Liver (tissue), 3 donors: ENCODE results near the gene RSL1D1.

Experiments
- JUND ChIP-seq, 2 donors: IDR thresholded peaks; 2 replicates each; pipeline ENCODE4 v1.6.1; 2016; ENCODE audit warnings: antibody characterized with exemption in 2 of 2
- TAF1 ChIP-seq: conservative IDR thresholded peaks from 2 replicates; pipeline ENCODE4 v1.6.1; 2016; ENCODE audit warnings: antibody characterized with exemption, mild to moderate bottlenecking
- TF ChIP-seq, protein P1 (sequence below): fragments of 150-350 bp; IDR thresholded peaks from 2 replicates; pipeline ENCODE4 v1.5.1; 2017; ENCODE audit warnings: improper control_type of control experiment, low read depth, low read length; ENCODE audit not compliant: missing input control
- donor health status: healthy.
- donor health status: healthy.

GRCh38 chr16:11844499-11844898 lies 6.8 kb downstream of the RSL1D1 start:
- TF ChIP-seq TAF1 (no peak), JUND (IDR thresholded peaks at IDR 0.05) (no peak)
- TF ChIP-seq, protein P1, sequence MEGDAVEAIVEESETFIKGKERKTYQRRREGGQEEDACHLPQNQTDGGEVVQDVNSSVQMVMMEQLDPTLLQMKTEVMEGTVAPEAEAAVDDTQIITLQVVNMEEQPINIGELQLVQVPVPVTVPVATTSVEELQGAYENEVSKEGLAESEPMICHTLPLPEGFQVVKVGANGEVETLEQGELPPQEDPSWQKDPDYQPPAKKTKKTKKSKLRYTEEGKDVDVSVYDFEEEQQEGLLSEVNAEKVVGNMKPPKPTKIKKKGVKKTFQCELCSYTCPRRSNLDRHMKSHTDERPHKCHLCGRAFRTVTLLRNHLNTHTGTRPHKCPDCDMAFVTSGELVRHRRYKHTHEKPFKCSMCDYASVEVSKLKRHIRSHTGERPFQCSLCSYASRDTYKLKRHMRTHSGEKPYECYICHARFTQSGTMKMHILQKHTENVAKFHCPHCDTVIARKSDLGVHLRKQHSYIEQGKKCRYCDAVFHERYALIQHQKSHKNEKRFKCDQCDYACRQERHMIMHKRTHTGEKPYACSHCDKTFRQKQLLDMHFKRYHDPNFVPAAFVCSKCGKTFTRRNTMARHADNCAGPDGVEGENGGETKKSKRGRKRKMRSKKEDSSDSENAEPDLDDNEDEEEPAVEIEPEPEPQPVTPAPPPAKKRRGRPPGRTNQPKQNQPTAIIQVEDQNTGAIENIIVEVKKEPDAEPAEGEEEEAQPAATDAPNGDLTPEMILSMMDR, result no peak
